Coronary artery (tissue), 2 donors: ENCODE measurements around the gene FEV.

Experiments used
- DNase-seq: peaks from one replicate; pipeline ENCODE4 v3.0.0-alpha.2; 2017; ENCODE audit warnings: low spot score
- H3K27ac ChIP-seq, 2 donors: fragments of 200-600 bp; sonication (generic); one replicate each; pipeline ENCODE4 v1.5.1; 2016 to 2019
- H3K4me3 ChIP-seq: fragments of 200-600 bp; sonication (generic); 2 replicates; pipeline ENCODE4 v1.5.1; 2016; ENCODE audit warnings: mild to moderate bottlenecking, moderate library complexity
- CTCF ChIP-seq: fragments of 200-600 bp; sonication (generic); IDR thresholded peaks from one replicate; pipeline ENCODE4 v1.5.1; 2019; ENCODE audit warnings: antibody characterized with exemption

Gene FEV

GRCh38 chr2:218964041-218964771, 20.8 kb downstream of the FEV start:
- peak; percentile 19 for DNase-seq
- Histone ChIP-seq H3K27ac (no peak overlapping the region), H3K4me3 (no peak overlapping the region)
- TF ChIP-seq CTCF: no peak

GRCh38 chr2:218963601-218964000, 21.4 kb downstream of the FEV start:
- Histone ChIP-seq H3K4me3 (no peak overlapping the region), H3K27ac (no peak overlapping the region)
- no peak for TF ChIP-seq CTCF
- no peak for DNase-seq

- no peak for DNase-seq
- peak overlapping the region; percentile 32 for H3K4me3 ChIP-seq
- TF ChIP-seq CTCF: no peak
- H3K27ac ChIP-seq: no peak overlapping the region
These were observed 22.0 kb downstream of the FEV start for GRCh38 chr2:218962859-218963492.

- TF ChIP-seq CTCF: no peak
- Histone ChIP-seq H3K4me3 (no peak overlapping the region), H3K27ac (no peak overlapping the region)
- no peak for DNase-seq
These were observed 23.1 kb downstream of the FEV start for GRCh38 chr2:218961651-218962570.

GRCh38 chr2:218961229-218961628, 23.8 kb downstream of the FEV start:
- Histone ChIP-seq H3K4me3 (no peak overlapping the region), H3K27ac (no peak overlapping the region)
- no peak for DNase-seq
- TF ChIP-seq CTCF: no peak

- no peak for DNase-seq
- TF ChIP-seq CTCF: no peak
- peak overlapping the region; percentile 62 for H3K4me3 ChIP-seq
- no peak overlapping the region for H3K27ac ChIP-seq
These were observed 24.4 kb downstream of the FEV start for GRCh38 chr2:218960309-218961165.
